Measurements from ENCODE around the gene LHCGR. TPM values are rescaled to one million over a fixed set of nuclear protein-coding genes. Genes with fewer than 3 reads are reported as not detected.
"Not testable (repeated sequence)": the region's sequence is repeated elsewhere in the genome, so short reads cannot be mapped to it uniquely, and the experiment has no call there.

The LHCGR gene
- total RNA-seq, 1 experiment from 2014 or later, result not detected

DNA sequence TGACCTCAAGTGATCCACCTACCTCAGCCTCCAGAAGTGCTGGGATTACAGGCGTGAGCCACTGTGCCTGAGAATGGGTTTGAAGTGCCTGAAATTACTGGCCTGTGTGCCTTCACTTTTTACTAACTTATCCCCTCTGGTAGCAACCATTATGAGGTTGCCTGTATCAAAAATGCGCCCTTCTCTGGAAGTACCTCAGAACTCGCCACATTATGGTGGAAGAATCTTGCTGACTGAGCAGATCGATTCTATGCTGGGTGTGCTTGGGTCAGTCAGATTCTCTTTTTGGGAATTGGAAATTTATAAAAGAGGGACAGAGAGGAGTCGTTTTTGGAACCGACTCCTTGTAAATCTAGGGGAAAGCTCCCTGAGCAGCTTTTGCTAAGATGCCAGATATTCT is 8.2 kb downstream of the LHCGR start:
- ChIA-PET CTCF (interaction anchor here (1.4 kb wide), 1 partner anchor 147 kb away, joined by 3 read pairs; no protein-coding TSS in a partner anchor), POLR2A (no interaction called here)
- no peaks in the 10 kb centered on the region for H3K4me1 Mint-ChIP-seq (ENCODE audit: low read depth, unreplicated experiment)
- BruUV-seq (replicated peaks), result no TSS peak
- Histone ChIP-seq H3K36me3 (ENCODE audit: control insufficient read depth, insufficient read depth, low read length) (no peaks in the 10 kb centered on the region), H3K9me3 (no peaks in the 10 kb centered on the region), H3K27me3 (replicated peaks; ENCODE audit: control insufficient read depth, insufficient read depth, low read length) (no peaks in the 10 kb centered on the region), H3K4me3 (ENCODE audit: low read depth, low read length) (no peak overlapping the region), H3K4me1 (no peaks in the 10 kb centered on the region)
- peaks cover 6% of the 10 kb centered on the region for H3K27me3 Mint-ChIP-seq (ENCODE audit: insufficient read depth, unreplicated experiment)
- DNase-seq, result no peak
- H3K27ac Mint-ChIP-seq (ENCODE audit: unreplicated experiment), result no peak overlapping the region
- H3K4me3 Mint-ChIP-seq (ENCODE audit: unreplicated experiment), result no peak overlapping the region
- H3K36me3 Mint-ChIP-seq (ENCODE audit: insufficient read depth, unreplicated experiment), result no peaks in the 10 kb centered on the region
- intact Hi-C loops (cut with micrococcal nuclease; ENCODE audit: unreplicated experiment), result no loop called here
- TF ChIP-seq, protein P1, sequence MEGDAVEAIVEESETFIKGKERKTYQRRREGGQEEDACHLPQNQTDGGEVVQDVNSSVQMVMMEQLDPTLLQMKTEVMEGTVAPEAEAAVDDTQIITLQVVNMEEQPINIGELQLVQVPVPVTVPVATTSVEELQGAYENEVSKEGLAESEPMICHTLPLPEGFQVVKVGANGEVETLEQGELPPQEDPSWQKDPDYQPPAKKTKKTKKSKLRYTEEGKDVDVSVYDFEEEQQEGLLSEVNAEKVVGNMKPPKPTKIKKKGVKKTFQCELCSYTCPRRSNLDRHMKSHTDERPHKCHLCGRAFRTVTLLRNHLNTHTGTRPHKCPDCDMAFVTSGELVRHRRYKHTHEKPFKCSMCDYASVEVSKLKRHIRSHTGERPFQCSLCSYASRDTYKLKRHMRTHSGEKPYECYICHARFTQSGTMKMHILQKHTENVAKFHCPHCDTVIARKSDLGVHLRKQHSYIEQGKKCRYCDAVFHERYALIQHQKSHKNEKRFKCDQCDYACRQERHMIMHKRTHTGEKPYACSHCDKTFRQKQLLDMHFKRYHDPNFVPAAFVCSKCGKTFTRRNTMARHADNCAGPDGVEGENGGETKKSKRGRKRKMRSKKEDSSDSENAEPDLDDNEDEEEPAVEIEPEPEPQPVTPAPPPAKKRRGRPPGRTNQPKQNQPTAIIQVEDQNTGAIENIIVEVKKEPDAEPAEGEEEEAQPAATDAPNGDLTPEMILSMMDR (IDR thresholded peaks at IDR 0.05; ENCODE audit: insufficient read depth in 1 of 2, low read depth in 1 of 2, low read length in 1 of 2, severe bottlenecking in 1 of 2, unreplicated experiment in 1 of 2), result no peak
- no peaks in the 10 kb centered on the region for H3K9me3 Mint-ChIP-seq (ENCODE audit: unreplicated experiment)

DNA sequence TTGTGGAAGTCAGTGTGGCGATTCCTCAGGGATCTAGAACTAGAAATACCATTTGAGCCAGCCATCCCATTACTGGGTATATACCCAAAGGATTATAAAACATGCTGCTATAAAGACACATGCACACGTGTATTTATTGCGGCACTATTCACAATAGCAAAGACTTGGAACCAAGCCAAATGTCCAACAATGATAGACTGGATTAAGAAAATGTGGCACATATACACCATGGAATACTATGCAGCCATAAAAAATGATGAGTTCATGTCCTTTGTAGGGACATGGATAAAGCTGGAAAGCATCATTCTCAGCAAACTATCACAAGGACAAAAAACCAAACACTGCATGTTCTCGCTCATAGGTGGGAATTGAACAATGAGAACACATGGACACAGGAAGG is 16.3 kb downstream of the LHCGR start:
- H3K9me3 ChIP-seq; H3K27me3 ChIP-seq (replicated peaks; ENCODE audit: control insufficient read depth, insufficient read depth, low read length); BruUV-seq (replicated peaks); H3K27me3 Mint-ChIP-seq (ENCODE audit: insufficient read depth, unreplicated experiment); H3K36me3 Mint-ChIP-seq (ENCODE audit: insufficient read depth, unreplicated experiment); POLR2A ChIA-PET; H3K4me3 ChIP-seq (ENCODE audit: low read depth, low read length); DNase-seq; H3K4me3 Mint-ChIP-seq (ENCODE audit: unreplicated experiment); H3K36me3 ChIP-seq (ENCODE audit: control insufficient read depth, insufficient read depth, low read length); CTCF ChIA-PET; intact Hi-C loops (cut with micrococcal nuclease; ENCODE audit: unreplicated experiment); H3K27ac Mint-ChIP-seq (ENCODE audit: unreplicated experiment): not testable (repeated sequence)
- H3K4me1 Mint-ChIP-seq (ENCODE audit: low read depth, unreplicated experiment), result peaks cover 21% of the 10 kb centered on the region
- peaks cover 12% of the 10 kb centered on the region for H3K4me1 ChIP-seq
- H3K9me3 Mint-ChIP-seq (ENCODE audit: unreplicated experiment), result peaks cover 20% of the 10 kb centered on the region

DNA sequence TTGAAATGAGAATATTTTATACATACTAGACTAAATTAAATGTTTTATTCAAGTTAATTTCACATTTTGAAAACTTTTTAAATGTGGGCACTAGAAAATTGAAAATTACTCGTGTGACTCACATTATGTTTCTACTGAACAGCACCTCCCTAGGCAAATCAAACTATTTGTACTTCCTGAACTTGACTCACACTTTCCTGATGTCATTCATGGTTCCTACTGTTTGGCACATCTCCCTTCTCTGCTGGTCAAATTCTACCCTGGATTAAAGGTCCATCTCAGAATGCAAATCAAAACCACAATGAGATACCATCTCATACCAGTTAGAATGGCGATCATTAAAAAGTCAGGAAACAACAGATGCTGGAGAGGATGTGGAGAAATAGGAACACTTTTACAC is 16.7 kb downstream of the LHCGR start:
- Mint-ChIP-seq H3K36me3 (ENCODE audit: insufficient read depth, unreplicated experiment) (no peaks in the 10 kb centered on the region), H3K27me3 (ENCODE audit: insufficient read depth, unreplicated experiment) (peaks cover 3% of the 10 kb centered on the region), H3K4me3 (ENCODE audit: unreplicated experiment) (no peak overlapping the region), H3K4me1 (ENCODE audit: low read depth, unreplicated experiment) (peaks cover 25% of the 10 kb centered on the region), H3K27ac (ENCODE audit: unreplicated experiment) (no peak overlapping the region), H3K9me3 (ENCODE audit: unreplicated experiment) (peaks cover 20% of the 10 kb centered on the region)
- TF ChIP-seq, protein P1 (IDR thresholded peaks at IDR 0.05; ENCODE audit: insufficient read depth in 1 of 2, low read depth in 1 of 2, low read length in 1 of 2, severe bottlenecking in 1 of 2, unreplicated experiment in 1 of 2), result no peak
- no peak overlapping the region for H3K4me3 ChIP-seq (ENCODE audit: low read depth, low read length)
- intact Hi-C loops (cut with micrococcal nuclease; ENCODE audit: unreplicated experiment), result no loop called here
- ChIA-PET CTCF (no interaction called here), POLR2A (no interaction called here)
- no peaks in the 10 kb centered on the region for H3K36me3 ChIP-seq (ENCODE audit: control insufficient read depth, insufficient read depth, low read length)
- peaks cover 16% of the 10 kb centered on the region for H3K4me1 ChIP-seq
- H3K9me3 ChIP-seq, result no peaks in the 10 kb centered on the region
- BruUV-seq (replicated peaks), result no TSS peak
- no peaks in the 10 kb centered on the region for H3K27me3 ChIP-seq (replicated peaks; ENCODE audit: control insufficient read depth, insufficient read depth, low read length)
- DNase-seq, result no peak

DNA sequence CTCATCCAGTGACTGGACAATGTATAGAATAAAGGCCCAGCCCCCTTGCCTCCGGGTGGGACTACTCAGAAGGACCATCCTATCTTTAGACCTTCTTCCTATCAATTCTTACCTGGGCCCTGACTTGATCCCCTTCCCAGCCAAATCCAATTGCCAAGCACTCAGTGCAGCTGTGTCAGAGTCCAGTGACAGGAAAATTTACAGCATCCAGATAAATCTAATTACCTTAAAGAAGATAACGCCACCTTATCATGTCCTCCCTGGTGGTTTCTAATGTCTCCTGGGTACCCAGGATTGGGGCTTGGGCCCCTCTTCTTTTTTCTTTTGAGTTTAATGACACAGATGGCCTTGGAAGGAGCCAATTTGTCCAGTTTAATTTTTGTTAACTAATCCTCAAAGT is 19.3 kb downstream of the LHCGR start:
- POLR2A ChIA-PET, result no interaction called here
- H3K9me3 ChIP-seq, result no peaks in the 10 kb centered on the region
- Mint-ChIP-seq H3K4me3 (ENCODE audit: unreplicated experiment) (no peak overlapping the region), H3K9me3 (ENCODE audit: unreplicated experiment) (peaks cover 20% of the 10 kb centered on the region), H3K27ac (ENCODE audit: unreplicated experiment) (no peak overlapping the region), H3K27me3 (ENCODE audit: insufficient read depth, unreplicated experiment) (peaks cover 11% of the 10 kb centered on the region), H3K4me1 (ENCODE audit: low read depth, unreplicated experiment) (peaks cover 33% of the 10 kb centered on the region), H3K36me3 (ENCODE audit: insufficient read depth, unreplicated experiment) (no peaks in the 10 kb centered on the region)
- H3K27me3 ChIP-seq (replicated peaks; ENCODE audit: control insufficient read depth, insufficient read depth, low read length), result no peaks in the 10 kb centered on the region
- TF ChIP-seq, protein P1 (IDR thresholded peaks at IDR 0.05; ENCODE audit: insufficient read depth in 1 of 2, low read depth in 1 of 2, low read length in 1 of 2, severe bottlenecking in 1 of 2, unreplicated experiment in 1 of 2), result no peak
- CTCF ChIA-PET, result no interaction called here
- BruUV-seq (replicated peaks), result no TSS peak
- H3K4me1 ChIP-seq, result peaks cover 16% of the 10 kb centered on the region
- H3K4me3 ChIP-seq (ENCODE audit: low read depth, low read length), result no peak overlapping the region
- no peaks in the 10 kb centered on the region for H3K36me3 ChIP-seq (ENCODE audit: control insufficient read depth, insufficient read depth, low read length)
- intact Hi-C loops (cut with micrococcal nuclease; ENCODE audit: unreplicated experiment), result no loop called here
- no peak for DNase-seq
